ENCODE data around the gene SDSL.

SDSL gene

DNA sequence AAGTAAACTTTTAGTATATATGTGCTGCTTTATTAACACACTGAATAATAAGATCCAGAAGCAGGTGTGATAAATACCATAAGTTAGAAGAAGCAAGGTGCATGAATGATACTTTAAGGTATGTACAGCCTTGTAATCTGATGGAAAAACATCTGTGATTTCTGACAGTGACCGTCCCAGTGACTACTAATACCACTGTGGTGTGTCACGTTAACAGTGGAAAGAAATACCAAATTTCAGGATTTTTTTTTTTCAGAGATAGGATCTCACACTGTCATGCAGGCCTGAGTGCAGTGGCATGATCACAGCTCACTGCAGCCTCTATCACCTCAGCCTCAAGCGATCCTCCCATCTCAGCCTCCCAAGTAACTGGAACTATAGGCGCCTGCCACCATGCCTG lies 40.0 kb upstream of the SDSL start:
- H3K4me3 ChIP-seq = no peak overlapping the region

GRCh38 chr12:113384778-113385177 lies 37.4 kb upstream of the SDSL start:
- no peak overlapping the region for H3K27ac ChIP-seq
- no peak overlapping the region for H3K4me3 ChIP-seq
- no peak for DNase-seq (ENCODE audit: low spot score)
- TF ChIP-seq, protein P1, sequence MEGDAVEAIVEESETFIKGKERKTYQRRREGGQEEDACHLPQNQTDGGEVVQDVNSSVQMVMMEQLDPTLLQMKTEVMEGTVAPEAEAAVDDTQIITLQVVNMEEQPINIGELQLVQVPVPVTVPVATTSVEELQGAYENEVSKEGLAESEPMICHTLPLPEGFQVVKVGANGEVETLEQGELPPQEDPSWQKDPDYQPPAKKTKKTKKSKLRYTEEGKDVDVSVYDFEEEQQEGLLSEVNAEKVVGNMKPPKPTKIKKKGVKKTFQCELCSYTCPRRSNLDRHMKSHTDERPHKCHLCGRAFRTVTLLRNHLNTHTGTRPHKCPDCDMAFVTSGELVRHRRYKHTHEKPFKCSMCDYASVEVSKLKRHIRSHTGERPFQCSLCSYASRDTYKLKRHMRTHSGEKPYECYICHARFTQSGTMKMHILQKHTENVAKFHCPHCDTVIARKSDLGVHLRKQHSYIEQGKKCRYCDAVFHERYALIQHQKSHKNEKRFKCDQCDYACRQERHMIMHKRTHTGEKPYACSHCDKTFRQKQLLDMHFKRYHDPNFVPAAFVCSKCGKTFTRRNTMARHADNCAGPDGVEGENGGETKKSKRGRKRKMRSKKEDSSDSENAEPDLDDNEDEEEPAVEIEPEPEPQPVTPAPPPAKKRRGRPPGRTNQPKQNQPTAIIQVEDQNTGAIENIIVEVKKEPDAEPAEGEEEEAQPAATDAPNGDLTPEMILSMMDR (IDR thresholded peaks at IDR 0.05) = no peak

More for the DNA sequence above, 40.0 kb upstream of the SDSL start:
- TF ChIP-seq, protein P1 (IDR thresholded peaks at IDR 0.05) = no peak
- no peak overlapping the region for H3K27ac ChIP-seq
- DNase-seq (ENCODE audit: low spot score) = no peak

DNA sequence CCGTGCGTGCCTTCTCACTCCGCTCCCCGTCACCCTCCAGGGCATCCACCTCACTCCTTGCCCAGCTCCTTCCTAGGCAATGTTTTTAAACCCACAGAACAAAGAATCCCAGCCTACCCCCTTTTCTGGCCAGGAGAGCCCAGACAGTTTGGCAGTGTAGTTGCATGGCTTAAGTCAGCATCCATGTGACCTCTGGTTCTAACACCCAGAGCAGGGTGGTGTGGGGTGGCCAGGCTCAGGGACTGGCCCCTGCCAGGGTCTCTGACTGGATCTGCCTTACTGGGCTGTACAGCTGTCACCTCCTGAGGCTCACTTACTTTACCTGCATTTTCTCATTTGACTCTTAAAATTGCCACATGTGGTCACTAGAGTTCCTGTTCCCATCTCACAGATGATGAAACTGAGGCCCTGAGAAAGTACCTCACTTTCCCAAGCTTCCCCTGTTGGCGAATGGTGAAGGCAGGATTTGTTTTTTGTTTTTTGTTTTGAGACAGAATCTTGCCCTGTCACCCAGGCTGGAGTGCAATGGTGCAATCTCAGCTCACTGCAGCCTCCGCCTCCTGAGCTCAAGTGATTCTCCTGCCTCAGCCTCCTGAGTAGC lies 36.8 kb upstream of the SDSL start:
- Histone ChIP-seq H3K4me3 (no peak overlapping the region), H3K27ac (no peak overlapping the region)
- DNase-seq (ENCODE audit: low spot score) = no peak
- TF ChIP-seq, protein P1 (IDR thresholded peaks at IDR 0.05) = no peak

DNA sequence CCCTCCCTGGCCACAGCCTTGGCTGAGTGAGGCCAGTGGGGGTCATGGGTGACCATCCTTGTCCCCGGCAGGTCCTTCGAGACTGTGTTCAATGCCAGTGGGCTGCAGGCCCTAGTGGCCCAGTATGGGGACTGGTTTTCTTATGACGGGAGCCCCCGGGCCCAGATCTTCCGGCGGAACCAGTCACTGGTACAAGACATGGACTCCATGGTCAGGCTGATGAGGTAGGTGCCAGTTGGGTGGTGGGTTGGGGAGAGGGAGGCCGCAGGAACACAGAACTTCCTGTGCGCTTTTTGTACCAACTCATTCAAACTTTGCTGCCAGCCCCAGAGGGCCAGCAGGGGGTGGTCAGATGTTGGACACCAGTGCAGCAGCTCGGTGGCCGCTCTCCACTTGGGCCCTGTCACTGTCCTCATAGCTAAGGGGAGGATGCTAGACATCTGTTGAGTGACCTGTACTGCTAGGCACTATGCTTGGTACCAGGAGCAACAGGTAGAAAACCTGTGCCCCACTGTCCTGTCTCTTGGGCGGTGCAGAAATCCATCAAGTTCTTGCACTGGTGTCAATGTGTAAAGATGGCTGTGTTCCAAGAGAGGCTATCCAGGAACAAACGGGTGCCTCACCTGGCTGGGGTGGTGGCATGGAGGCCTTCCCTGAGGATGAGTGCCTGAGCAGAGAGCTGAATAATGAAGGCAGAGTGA lies 35.2 kb upstream of the SDSL start:
- H3K27ac ChIP-seq = no peak overlapping the region
- TF ChIP-seq, protein P1 (IDR thresholded peaks at IDR 0.05) = no peak
- no peak overlapping the region for H3K4me3 ChIP-seq

DNA sequence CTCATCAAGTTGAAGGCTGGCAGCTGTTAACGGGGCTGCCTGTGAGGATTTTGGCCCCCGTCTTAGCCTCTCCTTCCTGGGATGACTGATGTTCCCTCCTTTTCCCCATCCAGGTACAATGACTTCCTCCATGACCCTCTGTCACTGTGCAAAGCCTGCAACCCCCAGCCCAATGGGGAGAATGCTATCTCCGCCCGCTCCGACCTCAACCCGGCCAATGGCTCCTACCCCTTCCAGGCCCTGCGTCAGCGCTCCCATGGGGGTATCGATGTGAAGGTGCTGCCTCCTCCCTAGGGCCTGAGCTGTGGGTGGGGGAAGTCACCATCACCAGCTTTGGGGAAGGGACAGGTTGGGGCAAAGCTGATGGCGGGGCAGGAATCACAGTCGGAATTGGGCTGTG lies 34.5 kb upstream of the SDSL start:
- DNase-seq (ENCODE audit: low spot score) = no peak
- TF ChIP-seq, protein P1 (IDR thresholded peaks at IDR 0.05) = no peak
- H3K4me3 ChIP-seq = no peak overlapping the region
- no peak overlapping the region for H3K27ac ChIP-seq

More for the DNA sequence above, 35.2 kb upstream of the SDSL start:
- no peak for DNase-seq (ENCODE audit: low spot score)

- TF ChIP-seq, protein P1 (IDR thresholded peaks at IDR 0.05) = no peak
- H3K27ac ChIP-seq = no peak overlapping the region
- H3K4me3 ChIP-seq = no peak overlapping the region
- no peak for DNase-seq (ENCODE audit: low spot score)
Measured at GRCh38 chr12:113388351-113388750, 33.8 kb upstream of the SDSL start.
